GM20000 (cell line): ENCODE data around the gene DACH1.

Experiments used
- DNase-seq: peaks from one replicate; pipeline ENCODE4 v3.0.0; 2012; ENCODE audit warnings: low spot score
- CTCF ChIP-seq: IDR thresholded peaks from 2 replicates; pipeline ENCODE4 v1.5.1; 2012; ENCODE audit warnings: mild to moderate bottlenecking, control low read depth; ENCODE audit errors: extremely low read depth, missing control alignments

DACH1 gene

DNA sequence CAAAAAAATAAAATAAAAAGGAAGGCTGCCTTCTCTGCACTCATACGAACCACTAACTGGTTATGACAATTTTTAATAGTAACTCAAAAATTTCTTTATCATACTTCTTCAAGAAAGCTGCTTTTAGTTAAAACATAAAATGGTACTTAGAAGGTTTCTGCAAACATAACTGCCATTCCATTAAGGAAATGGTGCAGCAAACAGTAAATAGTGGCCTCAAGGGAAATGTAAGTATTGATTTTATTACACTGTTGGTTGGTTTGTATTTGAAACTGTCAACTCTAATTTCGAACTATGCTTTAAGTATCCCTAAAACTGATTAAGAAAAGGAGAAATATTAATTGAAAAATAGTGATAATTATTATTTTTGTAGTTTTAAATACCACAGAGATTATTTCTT, 278.0 kb downstream of the DACH1 start:
- no peak for TF ChIP-seq CTCF
- DNase-seq, result no peak

DNA sequence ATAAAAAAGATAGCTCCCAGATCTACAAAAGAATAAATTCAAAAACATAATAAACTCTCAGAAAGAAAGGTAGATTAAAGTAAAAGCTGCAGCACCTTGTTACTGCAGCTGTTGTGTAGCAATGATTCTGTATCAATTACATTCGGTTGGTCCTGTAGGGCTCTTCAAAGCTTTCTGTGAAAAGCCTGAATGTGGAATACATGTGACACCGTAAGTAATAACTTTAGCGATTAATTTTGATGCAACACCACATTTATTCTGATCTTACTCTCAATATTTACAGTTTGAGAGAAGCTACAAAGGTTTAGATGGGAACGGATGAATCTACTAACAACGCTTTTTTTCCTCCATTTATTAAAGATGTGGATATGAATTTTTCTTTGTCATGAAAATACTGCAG, 279.2 kb downstream of the DACH1 start:
- DNase-seq, result no peak
- no peak for TF ChIP-seq CTCF

- DNase-seq, result no peak
Observed at GRCh38 chr13:71587193-71587592, 279.8 kb downstream of the DACH1 start.

GRCh38 chr13:71583581-71583980, 283.4 kb downstream of the DACH1 start:
- DNase-seq, result no peak
- TF ChIP-seq CTCF, result no peak

More at GRCh38 chr13:71587193-71587592, 279.8 kb downstream of the DACH1 start:
- TF ChIP-seq CTCF, result no peak

- no peak for DNase-seq
- TF ChIP-seq CTCF, result no peak
Observed at GRCh38 chr13:71580614-71581013, 286.4 kb downstream of the DACH1 start.

DNA sequence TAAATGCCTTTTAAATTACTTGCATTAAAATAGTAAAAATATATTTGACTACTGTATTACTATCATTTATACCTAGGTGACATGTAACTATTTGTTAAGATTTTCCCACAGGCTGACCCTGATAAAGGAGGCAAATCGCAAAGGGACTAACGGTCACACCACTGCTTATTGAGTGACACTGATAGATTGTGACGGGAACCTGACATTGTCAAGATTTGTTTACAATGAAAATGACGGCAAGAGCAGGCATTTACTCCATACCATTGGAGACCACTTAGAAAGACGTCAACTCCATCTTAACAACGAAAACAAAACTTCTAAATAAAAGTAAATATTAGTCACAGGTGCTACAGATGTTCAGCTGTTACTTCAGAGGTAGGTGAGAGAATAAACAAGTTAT, 289.0 kb downstream of the DACH1 start:
- TF ChIP-seq CTCF, result no peak
- no peak for DNase-seq

- DNase-seq, result no peak
- TF ChIP-seq CTCF, result no peak
Observed at GRCh38 chr13:71577127-71577526, 289.9 kb downstream of the DACH1 start.
